B cell (primary cell): Measurements from ENCODE around the gene PROC.

ENCODE experiments used
- CTCF ChIP-seq: fragments of 200-600 bp; IDR thresholded peaks from one replicate; pipeline ENCODE4 v1.8.0; 2022; ENCODE audit warnings: antibody characterized with exemption, mild to moderate bottlenecking
- EZH2 ChIP-seq: IDR thresholded peaks from 2 replicates; pipeline ENCODE4 v1.6.1; 2012; ENCODE audit warnings: borderline replicate concordance, low read depth, mild to moderate bottlenecking, moderate library complexity, low read length; ENCODE audit not compliant: insufficient read depth, poor library complexity, severe bottlenecking

GRCh38 chr2:127377262-127377661 is 41.0 kb upstream of the PROC start:
- TF ChIP-seq CTCF = no peak
- no peak for TF ChIP-seq EZH2
